Measurements from ENCODE around the gene DNAJB8.

DNAJB8 gene

GRCh38 chr3:128442949-128443348 lies 23.7 kb downstream of the DNAJB8 start:
- DNase-seq, result no peak

- no peak for DNase-seq
Observed at GRCh38 chr3:128442070-128442469, 24.6 kb downstream of the DNAJB8 start.

GRCh38 chr3:128439226-128439625 lies 27.5 kb downstream of the DNAJB8 start:
- no peak for DNase-seq

- DNase-seq, result no peak
Observed at GRCh38 chr3:128438488-128439072, 28.1 kb downstream of the DNAJB8 start.

- DNase-seq, result no peak
Observed at GRCh38 chr3:128436214-128436613, 30.5 kb downstream of the DNAJB8 start.

- no peak for DNase-seq
Observed at GRCh38 chr3:128435561-128435960, 31.1 kb downstream of the DNAJB8 start.

- no peak for DNase-seq
Observed at GRCh38 chr3:128435058-128435457, 31.6 kb downstream of the DNAJB8 start.

- DNase-seq, result no peak
Observed at GRCh38 chr3:128434524-128434923, 32.2 kb downstream of the DNAJB8 start.

- DNase-seq, result no peak
Observed at GRCh38 chr3:128433837-128434165, 32.9 kb downstream of the DNAJB8 start.

GRCh38 chr3:128432971-128433836 lies 33.5 kb downstream of the DNAJB8 start:
- no peak for DNase-seq

- no peak for DNase-seq
Observed at GRCh38 chr3:128432301-128432970, 34.3 kb downstream of the DNAJB8 start.

GRCh38 chr3:128431803-128432300 lies 34.8 kb downstream of the DNAJB8 start:
- DNase-seq, result no peak

- no peak for DNase-seq
Observed at GRCh38 chr3:128430731-128431130, 36.0 kb downstream of the DNAJB8 start.

GRCh38 chr3:128430301-128430700 lies 36.4 kb downstream of the DNAJB8 start:
- DNase-seq, result no peak

- DNase-seq, result no peak
Observed at GRCh38 chr3:128429751-128430150, 36.9 kb downstream of the DNAJB8 start.

- no peak for DNase-seq
Observed at GRCh38 chr3:128429275-128429674, 37.4 kb downstream of the DNAJB8 start.

- DNase-seq, result no peak
Observed at GRCh38 chr3:128427872-128428822, 38.5 kb downstream of the DNAJB8 start.

GRCh38 chr3:128427175-128427857 lies 39.4 kb downstream of the DNAJB8 start:
- no peak for DNase-seq

- DNase-seq, result no peak
Observed at GRCh38 chr3:128426128-128426921, 40.4 kb downstream of the DNAJB8 start.

- no peak for DNase-seq
Observed at GRCh38 chr3:128425846-128426127, 40.9 kb downstream of the DNAJB8 start.

GRCh38 chr3:128425142-128425845 lies 41.4 kb downstream of the DNAJB8 start:
- no peak for DNase-seq
